HG03103 (cell line): ENCODE measurements around the gene SCFD2.
"Not testable (repeated sequence)": the region's sequence is repeated elsewhere in the genome, so short reads cannot be mapped to it uniquely, and the experiment has no call there.

Experiments
- ATAC-seq: cut with Tn5 transposase; IDR thresholded peaks from one replicate; pipeline ENCODE4 v1.9.1; 2021; ENCODE audit warnings: low read depth; ENCODE audit not compliant: unreplicated experiment

The SCFD2 gene

DNA sequence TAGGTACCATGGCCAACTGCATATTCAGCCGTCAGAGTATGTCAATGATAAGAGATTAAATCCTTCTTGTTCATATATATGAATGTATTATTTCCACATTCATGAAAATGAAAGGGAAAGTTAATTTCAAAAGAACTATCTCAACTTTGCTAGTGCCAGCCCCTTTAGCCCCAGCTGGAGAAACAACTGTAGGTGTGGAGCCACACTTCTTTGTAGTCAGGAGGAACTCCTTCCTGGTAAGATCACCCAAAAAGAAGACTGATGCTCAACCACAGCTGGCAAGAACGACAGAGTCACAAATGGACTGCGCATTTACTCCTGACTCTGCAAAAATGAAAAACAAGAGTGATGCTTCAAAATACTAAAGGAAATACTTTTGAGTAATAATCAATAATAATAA is 367.4 kb downstream of the SCFD2 start:
- no peak for ATAC-seq

DNA sequence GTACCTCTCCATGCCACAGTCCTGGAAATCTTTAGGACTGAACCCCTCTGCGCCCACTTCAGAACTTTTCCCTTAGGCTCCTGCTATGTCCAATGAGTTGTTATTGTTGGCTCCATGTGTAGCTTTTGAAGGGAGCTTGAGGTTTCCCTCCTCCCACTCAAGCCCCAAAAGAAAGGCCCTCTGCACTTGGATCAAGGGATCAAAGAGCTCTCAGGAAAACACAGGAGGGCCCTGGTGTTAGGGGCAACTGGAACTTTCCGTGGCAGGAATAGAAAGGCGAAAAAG is 368.8 kb downstream of the SCFD2 start:
- no peak for ATAC-seq

DNA sequence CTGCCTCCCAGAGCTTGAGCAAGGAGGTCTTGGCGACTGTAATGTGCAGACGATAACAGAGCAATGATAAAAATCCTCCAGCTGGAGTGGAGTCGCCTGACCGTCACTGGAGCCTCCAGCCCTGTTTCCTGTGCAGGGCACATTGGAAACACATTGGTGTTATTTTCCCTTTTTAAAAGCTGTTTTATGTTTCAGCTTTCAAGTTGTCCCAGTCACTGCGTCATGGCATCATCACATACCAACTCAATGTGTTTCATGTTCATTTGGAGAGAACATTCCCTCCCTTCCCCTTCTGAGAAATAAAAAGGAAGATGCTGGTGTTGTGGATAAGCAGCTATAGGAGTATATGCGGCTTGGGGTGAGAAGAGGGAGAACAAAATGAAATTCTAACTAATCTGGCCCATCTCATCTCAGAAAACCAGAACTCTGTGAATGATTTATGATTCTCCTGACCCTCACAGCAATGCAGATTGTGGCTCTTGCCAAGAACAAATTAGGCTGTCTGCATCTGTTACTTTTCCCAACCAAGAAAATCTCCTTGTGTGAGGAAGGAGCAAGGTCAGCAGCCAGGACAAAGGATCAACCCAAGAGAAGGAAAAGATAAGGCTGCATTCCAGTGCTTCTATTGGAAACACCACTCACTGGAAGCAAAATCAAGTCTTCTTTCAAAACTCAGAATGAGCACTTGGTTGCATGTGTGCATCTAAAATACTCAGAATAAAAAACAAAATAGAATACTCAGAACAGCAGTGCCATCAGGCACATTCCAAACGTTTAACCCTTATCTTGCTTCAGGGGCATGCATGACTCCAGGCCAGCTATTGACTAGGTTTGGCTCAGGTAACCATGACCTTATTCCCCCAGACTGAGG is 369.4 kb downstream of the SCFD2 start:
- ATAC-seq = no peak

DNA sequence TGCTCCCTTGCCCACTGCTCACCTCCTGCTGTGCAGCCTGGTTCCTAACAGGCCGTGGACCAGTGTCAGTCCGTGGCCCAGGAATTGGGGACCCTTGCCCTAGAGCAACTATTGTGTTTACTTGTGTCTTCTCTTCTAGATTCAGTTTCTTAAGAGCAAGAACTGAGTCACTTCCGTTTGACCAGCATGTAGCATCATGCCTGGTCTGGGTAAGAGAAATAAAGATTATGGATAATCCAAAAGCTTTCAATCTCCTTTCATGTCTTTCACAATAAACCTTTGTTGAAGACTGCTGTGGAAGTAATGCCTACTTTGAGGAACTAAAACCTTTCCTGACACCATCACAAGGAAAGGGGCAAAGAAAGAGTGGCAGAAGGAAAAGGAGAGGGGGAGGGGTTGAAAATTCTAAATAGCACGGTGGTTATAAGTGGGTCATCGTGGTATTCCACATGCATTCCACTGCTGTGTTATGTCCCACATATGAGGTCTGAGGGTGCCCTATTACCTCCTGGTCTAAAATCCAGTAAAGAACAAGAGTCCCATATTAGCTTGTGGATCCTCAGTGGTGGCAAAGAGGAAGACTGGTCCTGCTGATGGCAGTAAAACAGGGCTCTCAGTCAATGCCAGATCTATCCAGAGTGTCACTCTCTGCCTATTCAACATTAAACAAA is 370.4 kb downstream of the SCFD2 start:
- ATAC-seq = no peak

DNA sequence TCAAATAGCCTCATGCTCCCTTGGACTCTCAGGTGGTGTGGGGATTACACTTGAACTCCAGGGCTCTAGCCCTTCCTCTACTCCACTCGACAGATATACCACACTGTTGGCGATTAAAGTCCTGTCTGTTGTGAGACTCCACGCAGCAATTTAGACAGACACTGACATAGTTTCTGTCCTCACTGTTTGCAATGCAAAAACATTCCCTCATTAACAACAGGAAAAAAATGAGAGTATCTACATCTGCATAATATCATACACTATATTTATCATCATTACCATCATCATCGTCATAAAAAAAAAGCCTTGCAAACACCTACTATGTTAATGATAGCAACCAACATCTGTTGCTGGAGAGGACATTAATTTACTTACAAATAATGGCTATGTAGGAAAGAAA is 371.3 kb downstream of the SCFD2 start:
- no peak for ATAC-seq

DNA sequence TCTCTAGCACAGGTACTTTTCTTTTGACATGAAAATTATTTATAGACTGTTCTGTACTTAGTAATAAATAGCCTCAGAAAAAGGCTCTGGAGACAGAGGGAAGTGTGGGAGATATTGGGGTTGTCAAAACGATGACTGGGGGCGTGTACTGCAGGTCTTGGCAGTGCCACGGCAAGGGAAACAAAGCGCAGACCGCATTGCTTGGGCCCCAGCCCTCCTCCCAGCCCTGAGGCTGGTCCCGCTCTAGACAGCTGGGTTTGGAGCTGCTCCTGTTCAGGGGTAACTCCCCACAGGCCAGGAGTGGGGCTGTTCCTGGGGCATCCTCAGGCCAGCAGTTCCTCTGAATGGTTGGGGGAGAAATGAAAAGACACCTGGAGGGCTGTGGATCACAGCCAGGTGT is 372.1 kb downstream of the SCFD2 start:
- ATAC-seq = no peak

DNA sequence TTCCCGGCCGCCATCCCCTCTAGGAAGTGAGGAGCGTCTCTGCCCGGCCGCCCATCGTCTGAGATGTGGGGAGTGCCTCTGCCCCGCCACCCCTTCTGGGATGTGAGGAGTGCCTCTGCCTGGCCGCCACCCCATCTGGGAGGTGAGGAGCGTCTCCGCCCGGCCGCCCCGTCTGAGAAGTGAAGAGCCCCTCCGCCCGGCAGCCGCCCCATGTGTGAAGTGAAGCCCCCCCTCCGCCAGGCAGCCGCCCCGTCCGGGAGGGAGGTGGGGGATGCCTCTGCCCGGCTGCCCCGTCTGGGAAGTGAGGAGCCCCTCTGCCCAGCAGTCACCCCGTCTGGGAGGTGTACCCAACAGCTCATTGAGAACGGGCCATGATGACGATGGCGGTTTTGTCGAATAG is 373.3 kb downstream of the SCFD2 start:
- ATAC-seq = not testable (repeated sequence)

DNA sequence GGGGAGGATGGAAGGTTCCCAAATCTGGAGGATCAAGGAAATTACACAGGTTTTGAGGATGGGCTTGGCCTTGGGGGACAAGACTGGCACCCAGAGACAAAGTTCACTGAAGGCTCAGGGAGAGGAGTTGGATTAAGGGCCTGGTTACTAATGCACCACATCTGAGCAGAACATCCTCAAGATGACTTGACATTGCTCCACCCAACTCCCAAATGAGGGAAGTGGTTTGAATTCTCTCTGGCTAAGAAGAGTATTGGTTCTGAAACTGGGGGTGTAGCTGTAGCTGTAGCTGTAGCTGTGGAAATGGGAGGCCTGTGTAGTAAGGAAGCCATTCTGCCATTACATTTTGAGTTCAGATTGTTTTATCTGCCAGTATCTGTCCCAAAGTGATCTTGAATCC is 374.4 kb downstream of the SCFD2 start:
- ATAC-seq = no peak

DNA sequence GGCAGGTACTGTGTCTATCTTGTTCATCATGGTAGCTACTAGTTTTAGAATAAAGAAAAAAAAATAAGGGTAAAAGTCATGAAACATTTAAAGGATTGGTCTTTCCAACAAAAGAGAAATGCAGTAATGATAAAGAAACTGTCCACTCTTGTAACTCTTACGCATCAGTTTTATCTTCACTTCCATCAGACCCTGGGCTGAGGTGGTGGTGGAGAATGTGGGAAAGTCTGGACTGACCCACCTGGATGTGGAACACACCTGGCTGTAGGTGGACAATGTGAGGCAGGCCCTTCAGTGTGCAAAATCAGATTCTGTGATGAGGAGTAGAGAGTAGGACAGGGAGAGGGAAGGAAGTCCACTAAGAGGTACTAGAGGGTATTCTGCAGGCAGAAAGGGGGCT is 375.2 kb downstream of the SCFD2 start:
- no peak for ATAC-seq

DNA sequence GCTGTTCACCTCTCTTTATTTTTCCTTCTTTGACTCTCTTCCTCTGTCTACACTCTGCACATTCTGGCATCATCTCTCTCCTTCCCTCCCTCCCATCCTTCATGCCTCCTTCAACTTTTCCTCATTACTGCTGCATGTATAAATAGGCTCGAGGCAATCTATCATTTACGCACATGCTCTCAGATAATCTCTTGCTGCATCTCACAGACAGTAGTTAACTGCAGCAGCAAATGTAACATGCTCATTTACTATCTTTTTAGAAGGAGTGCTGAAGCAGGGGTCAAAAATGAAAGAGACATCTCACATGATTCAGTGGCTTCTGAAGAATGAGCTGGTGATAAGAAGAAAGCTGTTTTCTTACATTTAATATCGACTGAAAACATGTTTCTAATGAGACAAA is 376.0 kb downstream of the SCFD2 start:
- ATAC-seq = no peak

DNA sequence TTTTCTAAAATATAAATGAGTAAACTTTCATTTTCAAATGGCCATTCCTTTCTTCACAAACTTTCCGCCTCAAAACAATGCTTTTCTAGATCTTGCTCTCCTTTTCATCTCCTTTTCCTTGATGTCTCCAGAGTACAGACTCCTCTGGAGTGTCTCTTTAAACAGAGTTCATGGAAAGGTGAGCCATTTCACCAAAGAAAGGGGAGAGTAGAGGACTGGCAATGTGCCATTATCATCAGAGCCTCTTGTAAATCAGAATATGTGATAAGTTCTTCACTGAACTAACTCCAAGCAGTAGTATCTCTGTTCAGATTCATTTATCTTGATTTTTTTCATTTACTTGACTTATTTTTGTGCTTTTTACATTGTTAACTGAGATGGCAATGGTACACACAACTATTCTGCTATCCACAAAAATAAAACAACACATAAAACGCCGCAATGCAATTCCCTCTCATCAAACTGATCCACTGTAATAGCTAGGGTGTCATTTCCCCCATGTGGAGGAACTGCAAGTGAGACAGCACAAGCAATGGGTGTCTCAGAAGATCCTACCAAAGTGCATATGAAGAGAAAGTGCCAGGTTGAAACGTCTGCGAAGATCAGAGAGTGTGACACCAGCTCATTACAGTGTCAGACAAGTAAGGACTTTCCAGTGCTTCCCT is 378.3 kb downstream of the SCFD2 start:
- ATAC-seq = no peak

DNA sequence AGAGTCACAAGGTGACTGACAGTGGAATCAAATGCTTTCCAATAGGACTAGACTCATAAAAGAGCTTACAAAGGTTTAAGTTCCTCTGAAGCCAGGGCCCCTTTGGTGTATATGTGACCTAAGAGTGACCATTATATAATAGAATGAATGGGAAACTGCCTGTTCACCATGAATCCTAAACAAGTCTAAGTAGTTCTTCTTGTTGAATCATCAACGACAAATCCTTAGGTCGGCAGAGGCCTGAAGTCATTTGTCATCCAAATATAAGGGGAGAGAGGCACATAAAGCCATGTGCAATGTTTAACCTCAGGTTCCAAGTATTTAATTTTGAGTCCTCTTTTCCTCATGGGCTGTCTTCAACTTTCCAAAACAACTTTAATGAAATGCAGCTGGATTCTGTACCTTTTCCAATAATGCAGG is 381.4 kb downstream of the SCFD2 start:
- no peak for ATAC-seq

DNA sequence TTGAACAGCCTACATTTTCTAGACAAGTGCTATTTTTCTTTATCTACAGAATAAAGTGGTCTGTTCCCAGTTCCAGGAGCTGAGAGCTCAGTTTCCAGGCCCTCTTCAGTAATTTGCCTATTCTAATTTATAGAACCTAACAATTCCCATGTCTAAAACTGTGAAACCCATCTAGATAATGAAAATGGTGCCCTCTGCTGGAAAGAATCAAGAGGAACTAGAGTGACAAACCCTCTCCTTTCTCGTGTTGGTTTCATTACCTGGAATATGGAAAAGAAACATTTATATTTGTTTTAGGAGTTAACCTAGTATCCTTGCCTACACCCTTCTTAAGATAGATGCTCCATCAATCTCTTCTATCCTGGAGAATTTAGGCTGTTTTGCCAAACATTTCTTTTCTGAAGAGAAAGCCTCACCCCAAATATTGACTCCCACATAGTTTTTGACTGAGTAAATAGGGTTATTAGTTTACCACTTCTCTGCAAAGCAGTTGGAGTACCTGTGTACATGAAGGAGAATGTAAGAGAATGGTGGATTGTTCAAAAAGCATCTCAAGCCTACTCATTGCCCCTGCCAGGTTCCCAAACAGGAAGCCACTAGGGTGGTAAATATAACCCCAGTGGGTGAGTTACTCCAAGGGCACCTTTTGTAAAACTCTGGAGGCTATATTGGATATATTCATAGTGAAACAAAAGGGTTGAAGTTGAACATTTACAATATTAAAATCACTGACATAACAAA is 382.1 kb downstream of the SCFD2 start:
- ATAC-seq = no peak

DNA sequence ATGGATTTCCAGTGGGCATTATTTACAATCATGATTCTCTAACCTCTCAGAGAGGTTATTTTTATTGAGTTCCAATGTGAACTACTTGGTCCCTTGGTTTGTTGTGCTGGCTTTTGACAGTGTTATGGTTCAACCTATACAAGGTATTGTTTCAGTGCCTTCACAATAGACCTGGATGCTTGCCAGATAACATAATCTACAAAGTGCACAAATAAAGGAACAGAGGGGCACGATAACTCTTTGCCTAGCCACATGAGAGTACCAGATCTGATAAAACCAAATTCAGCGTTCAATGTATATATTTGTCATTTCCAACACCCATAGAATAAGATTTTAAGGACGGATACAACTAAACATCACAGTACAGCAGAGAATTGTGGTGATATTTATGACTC is 382.9 kb downstream of the SCFD2 start:
- no peak for ATAC-seq

DNA sequence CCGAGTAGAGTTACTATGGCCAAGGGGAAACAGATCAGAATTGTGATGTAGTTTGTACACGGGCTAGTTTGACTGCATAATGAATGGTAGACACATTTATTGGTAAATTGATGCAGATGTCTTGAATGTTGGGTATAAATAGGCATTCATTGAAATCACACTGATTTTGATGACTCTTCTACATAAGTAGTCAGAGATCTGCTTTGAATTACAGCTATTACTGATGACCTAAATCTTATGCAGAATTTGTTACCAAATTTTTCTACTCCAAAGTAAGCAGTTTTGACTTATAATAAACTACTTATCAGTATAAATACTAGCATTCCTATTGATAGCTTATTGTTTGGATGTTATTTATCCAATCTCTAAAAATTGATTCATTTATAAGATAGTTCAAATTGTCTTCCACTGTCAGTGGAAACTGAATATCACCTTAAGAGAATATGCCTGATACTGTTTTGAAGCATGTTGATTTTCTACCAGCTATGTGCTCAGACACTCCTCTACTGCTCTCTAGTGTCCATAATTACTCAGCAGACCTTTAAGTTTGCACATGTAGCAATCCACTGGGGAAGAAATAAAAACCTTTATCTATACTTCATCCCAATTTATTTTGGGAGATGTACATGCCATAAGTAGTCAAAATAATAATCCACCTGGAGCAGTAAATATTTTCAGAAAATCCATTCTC is 383.5 kb downstream of the SCFD2 start:
- no peak for ATAC-seq

DNA sequence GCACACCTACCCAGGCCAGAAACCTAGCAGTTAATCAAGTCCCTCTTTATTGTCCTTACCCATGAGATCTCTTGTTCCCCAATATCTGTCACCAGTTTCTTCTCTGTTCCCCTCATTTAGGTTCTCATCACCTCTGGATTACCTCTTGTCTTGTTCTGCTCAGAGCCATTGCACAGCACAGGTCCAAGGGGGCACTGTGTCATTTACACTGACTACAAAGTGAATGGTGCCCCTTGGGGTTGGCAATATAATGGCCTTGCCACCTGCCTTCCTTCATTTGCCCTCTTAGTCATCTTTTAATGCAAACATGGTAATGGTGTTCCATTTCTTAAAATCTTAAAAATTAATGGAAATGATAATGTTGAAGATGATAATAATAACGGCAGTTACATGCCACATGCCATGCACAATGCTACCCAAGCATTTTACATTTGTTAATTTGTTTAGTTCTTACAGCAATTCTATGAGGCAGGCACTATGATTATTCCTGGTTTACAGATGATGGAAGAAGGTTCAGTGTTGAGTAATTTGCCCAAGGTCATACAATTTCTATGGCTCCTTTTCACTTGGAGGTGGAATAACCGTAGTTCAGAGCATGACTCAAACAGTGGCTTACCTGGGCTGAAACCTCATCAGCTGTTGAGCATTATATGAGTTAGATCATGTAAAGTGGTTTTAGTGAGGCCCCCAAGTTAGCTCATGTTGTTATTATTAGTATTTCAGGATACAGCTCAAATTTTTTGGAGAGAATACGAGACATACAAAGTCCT is 385.9 kb downstream of the SCFD2 start:
- no peak for ATAC-seq

DNA sequence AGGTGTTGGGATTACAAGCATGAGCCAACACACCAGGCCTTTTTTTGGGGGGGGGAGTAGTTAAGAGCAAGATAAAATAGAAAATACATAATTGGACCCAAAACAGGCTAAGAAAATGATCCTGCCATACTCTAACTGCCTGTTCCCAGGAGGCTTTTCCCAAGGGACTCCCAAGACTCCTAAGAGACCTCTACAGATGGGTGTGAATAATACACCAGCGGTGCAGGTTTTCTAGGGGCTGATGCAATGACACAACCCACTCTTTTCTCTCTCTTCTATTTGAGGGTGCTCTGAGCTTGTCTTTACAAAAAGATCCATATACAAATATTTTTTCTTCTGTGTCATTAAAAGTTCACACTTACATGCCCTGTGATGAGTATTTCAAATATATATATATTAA is 386.8 kb downstream of the SCFD2 start:
- ATAC-seq = no peak

DNA sequence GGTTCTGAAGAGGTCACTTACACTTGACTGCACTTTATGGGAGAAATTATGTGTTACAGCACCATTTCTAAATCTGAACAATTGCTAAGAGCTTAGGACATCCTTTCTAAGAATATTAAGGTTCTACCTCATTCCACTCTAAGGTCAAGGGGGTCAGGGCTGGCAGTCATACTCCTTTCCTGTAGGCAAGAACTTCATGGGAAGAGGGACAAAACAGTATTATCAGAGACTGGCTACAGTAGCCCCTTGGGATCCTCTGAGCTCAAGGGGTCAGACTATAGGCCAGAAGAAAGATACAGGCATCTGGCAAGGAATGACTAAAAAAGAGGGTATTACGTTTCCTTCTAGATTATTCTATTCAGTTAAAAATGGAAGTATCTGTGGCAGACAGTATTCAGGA is 388.6 kb downstream of the SCFD2 start:
- ATAC-seq = no peak

DNA sequence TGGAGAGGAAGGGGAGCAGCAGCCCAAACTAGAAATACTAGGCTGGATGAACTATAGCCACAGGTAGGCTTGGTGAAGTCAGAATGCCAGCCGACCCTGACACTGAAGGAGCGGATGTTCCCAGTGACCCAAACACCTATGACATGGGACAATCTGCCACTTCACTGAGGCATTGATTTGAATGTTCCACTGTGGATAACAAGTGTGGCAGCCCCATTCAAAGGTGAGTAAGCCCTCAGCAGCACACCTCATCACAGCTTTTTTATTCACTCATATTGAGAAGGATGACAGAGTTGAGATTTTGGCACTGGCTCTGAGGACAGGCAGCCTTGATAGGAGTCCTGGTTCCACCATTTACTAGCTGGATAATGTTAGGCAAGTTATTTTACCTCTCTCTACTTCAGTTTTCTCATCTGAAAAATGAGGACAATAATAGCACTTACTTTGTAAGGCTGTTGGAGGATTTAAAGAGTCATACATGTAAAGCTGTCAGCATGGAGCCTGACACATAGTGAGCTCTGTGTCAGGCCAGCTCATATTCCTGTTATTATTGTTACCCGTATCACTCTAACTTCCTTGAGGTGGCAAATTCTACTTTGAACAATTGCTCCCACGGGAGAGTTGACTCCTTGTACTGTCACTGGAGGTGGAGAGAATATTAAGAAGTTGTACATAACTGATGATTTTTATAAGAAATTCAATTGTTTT is 389.2 kb downstream of the SCFD2 start:
- no peak for ATAC-seq
